ENCODE measurements around the gene CAPN9.

CAPN9 gene

GRCh38 chr1:230743899-230744298 is 3.3 kb upstream of the CAPN9 start:
- Histone ChIP-seq H3K36me3 (ENCODE audit: control insufficient read depth, low read length) (no peaks in the 10 kb centered on the region), H3K27ac (ENCODE audit: low read depth, low read length) (no peak overlapping the region), H3K79me2 (ENCODE audit: control insufficient read depth, low read length) (no peaks in the 10 kb centered on the region), H3K4me2 (ENCODE audit: low read length) (no peak overlapping the region), H3K9me2 (replicated peaks; ENCODE audit: control insufficient read depth, low read length) (no peaks in the 10 kb centered on the region), H3F3A (ENCODE audit: control insufficient read depth, insufficient read depth) (no peaks in the 10 kb centered on the region), H3K9me3 (ENCODE audit: control insufficient read depth, insufficient read depth, low read length) (no peaks in the 10 kb centered on the region), H3K4me3 (ENCODE audit: low read length) (no peak overlapping the region), H3K27me3 (ENCODE audit: control insufficient read depth, low read length) (no peaks in the 10 kb centered on the region), H3K4me1 (ENCODE audit: control insufficient read depth, low read length) (peaks cover 3% of the 10 kb centered on the region), H4K20me1 (ENCODE audit: control insufficient read depth, insufficient read depth, low read depth, low read length) (no peaks in the 10 kb centered on the region)
- TF ChIP-seq, protein P1, sequence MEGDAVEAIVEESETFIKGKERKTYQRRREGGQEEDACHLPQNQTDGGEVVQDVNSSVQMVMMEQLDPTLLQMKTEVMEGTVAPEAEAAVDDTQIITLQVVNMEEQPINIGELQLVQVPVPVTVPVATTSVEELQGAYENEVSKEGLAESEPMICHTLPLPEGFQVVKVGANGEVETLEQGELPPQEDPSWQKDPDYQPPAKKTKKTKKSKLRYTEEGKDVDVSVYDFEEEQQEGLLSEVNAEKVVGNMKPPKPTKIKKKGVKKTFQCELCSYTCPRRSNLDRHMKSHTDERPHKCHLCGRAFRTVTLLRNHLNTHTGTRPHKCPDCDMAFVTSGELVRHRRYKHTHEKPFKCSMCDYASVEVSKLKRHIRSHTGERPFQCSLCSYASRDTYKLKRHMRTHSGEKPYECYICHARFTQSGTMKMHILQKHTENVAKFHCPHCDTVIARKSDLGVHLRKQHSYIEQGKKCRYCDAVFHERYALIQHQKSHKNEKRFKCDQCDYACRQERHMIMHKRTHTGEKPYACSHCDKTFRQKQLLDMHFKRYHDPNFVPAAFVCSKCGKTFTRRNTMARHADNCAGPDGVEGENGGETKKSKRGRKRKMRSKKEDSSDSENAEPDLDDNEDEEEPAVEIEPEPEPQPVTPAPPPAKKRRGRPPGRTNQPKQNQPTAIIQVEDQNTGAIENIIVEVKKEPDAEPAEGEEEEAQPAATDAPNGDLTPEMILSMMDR (IDR thresholded peaks at IDR 0.05; ENCODE audit: low read depth, low read length, poor library complexity, severe bottlenecking) = no peak
- no peak for TF ChIP-seq EZH2phosphoT487 (IDR thresholded peaks at IDR 0.05; ENCODE audit: borderline replicate concordance, low read length)

- Histone ChIP-seq H3K9me3 (ENCODE audit: control insufficient read depth, insufficient read depth, low read length) (no peaks in the 10 kb centered on the region), H3F3A (ENCODE audit: control insufficient read depth, insufficient read depth) (no peaks in the 10 kb centered on the region), H4K20me1 (ENCODE audit: control insufficient read depth, insufficient read depth, low read depth, low read length) (no peaks in the 10 kb centered on the region), H3K9me2 (replicated peaks; ENCODE audit: control insufficient read depth, low read length) (no peaks in the 10 kb centered on the region), H3K36me3 (ENCODE audit: control insufficient read depth, low read length) (no peaks in the 10 kb centered on the region), H3K27me3 (ENCODE audit: control insufficient read depth, low read length) (no peaks in the 10 kb centered on the region), H3K79me2 (ENCODE audit: control insufficient read depth, low read length) (no peaks in the 10 kb centered on the region), H3K4me2 (ENCODE audit: low read length) (no peak overlapping the region), H3K4me3 (ENCODE audit: low read length) (no peak overlapping the region), H3K27ac (ENCODE audit: low read depth, low read length) (no peak overlapping the region), H3K4me1 (ENCODE audit: control insufficient read depth, low read length) (peaks cover 8% of the 10 kb centered on the region)
- no peak for TF ChIP-seq EZH2phosphoT487 (IDR thresholded peaks at IDR 0.05; ENCODE audit: borderline replicate concordance, low read length)
- TF ChIP-seq, protein P1 (IDR thresholded peaks at IDR 0.05; ENCODE audit: low read depth, low read length, poor library complexity, severe bottlenecking) = no peak
Observed at GRCh38 chr1:230744382-230744781, 2.8 kb upstream of the CAPN9 start.

DNA sequence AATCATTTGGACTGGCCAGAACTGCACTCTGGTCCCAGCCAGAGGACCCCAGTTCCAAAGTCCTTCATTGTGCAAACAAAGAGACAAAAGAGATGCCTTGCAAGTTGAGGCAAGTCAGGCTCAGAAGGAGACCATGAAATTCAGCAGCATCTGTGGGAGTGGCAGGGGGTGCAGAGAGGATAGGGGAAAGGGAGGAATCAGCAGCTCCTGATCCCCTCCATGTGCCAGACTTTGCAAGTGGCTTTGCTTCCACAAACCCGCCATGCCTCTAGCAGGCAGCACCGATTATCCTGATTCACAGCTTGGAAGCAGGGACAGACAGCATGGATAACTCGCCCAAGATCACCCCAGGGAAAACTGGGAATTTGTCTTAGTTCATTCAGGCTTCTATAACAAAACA is 2.1 kb upstream of the CAPN9 start:
- TF ChIP-seq, protein P1 (IDR thresholded peaks at IDR 0.05; ENCODE audit: low read depth, low read length, poor library complexity, severe bottlenecking) = no peak
- TF ChIP-seq EZH2phosphoT487 (IDR thresholded peaks at IDR 0.05; ENCODE audit: borderline replicate concordance, low read length) = no peak
- peaks cover 10% of the 10 kb centered on the region for H3K4me1 ChIP-seq (ENCODE audit: control insufficient read depth, low read length)
- H3K36me3 ChIP-seq (ENCODE audit: control insufficient read depth, low read length) = no peaks in the 10 kb centered on the region
- H3K27ac ChIP-seq (ENCODE audit: low read depth, low read length) = no peak overlapping the region
- no peaks in the 10 kb centered on the region for H3K9me3 ChIP-seq (ENCODE audit: control insufficient read depth, insufficient read depth, low read length)
- no peaks in the 10 kb centered on the region for H3K27me3 ChIP-seq (ENCODE audit: control insufficient read depth, low read length)
- no peak overlapping the region for H3K4me3 ChIP-seq (ENCODE audit: low read length)
- no peaks in the 10 kb centered on the region for H4K20me1 ChIP-seq (ENCODE audit: control insufficient read depth, insufficient read depth, low read depth, low read length)
- H3K9me2 ChIP-seq (replicated peaks; ENCODE audit: control insufficient read depth, low read length) = no peaks in the 10 kb centered on the region
- no peaks in the 10 kb centered on the region for H3F3A ChIP-seq (ENCODE audit: control insufficient read depth, insufficient read depth)
- no peaks in the 10 kb centered on the region for H3K79me2 ChIP-seq (ENCODE audit: control insufficient read depth, low read length)
- H3K4me2 ChIP-seq (ENCODE audit: low read length) = no peak overlapping the region

GRCh38 chr1:230746617-230747016 is 571 bp upstream of the CAPN9 start:
- TF ChIP-seq, protein P1 (IDR thresholded peaks at IDR 0.05; ENCODE audit: low read depth, low read length, poor library complexity, severe bottlenecking) = no peak
- no peak for TF ChIP-seq EZH2phosphoT487 (IDR thresholded peaks at IDR 0.05; ENCODE audit: borderline replicate concordance, low read length)
- H3K9me3 ChIP-seq (ENCODE audit: control insufficient read depth, insufficient read depth, low read length) = no peaks in the 10 kb centered on the region
- no peaks in the 10 kb centered on the region for H3K9me2 ChIP-seq (replicated peaks; ENCODE audit: control insufficient read depth, low read length)
- H3K4me3 ChIP-seq (ENCODE audit: low read length) = no peak overlapping the region
- H3K36me3 ChIP-seq (ENCODE audit: control insufficient read depth, low read length) = no peaks in the 10 kb centered on the region
- no peaks in the 10 kb centered on the region for H3F3A ChIP-seq (ENCODE audit: control insufficient read depth, insufficient read depth)
- no peaks in the 10 kb centered on the region for H3K27me3 ChIP-seq (ENCODE audit: control insufficient read depth, low read length)
- H3K4me1 ChIP-seq (ENCODE audit: control insufficient read depth, low read length) = peaks cover 10% of the 10 kb centered on the region
- no peaks in the 10 kb centered on the region for H4K20me1 ChIP-seq (ENCODE audit: control insufficient read depth, insufficient read depth, low read depth, low read length)
- no peak overlapping the region for H3K27ac ChIP-seq (ENCODE audit: low read depth, low read length)
- H3K4me2 ChIP-seq (ENCODE audit: low read length) = no peak overlapping the region
- no peaks in the 10 kb centered on the region for H3K79me2 ChIP-seq (ENCODE audit: control insufficient read depth, low read length)
